Upper lobe of left lung (tissue), 4 donors: ENCODE measurements around the gene IL12RB1.

Source experiments
- EP300 ChIP-seq, 4 donors: sonication (generic); formaldehyde crosslinking; IDR thresholded peaks; one replicate each; pipeline ENCODE4 v1.5.1; 2017; ENCODE audit warnings: antibody characterized with exemption in 4 of 4, control low read depth in 2 of 4
- POLR2A ChIP-seq, 4 donors: fragments of 450-650 bp; IDR thresholded peaks; one replicate each; pipeline ENCODE4 v1.5.1; 2016 to 2017; ENCODE audit warnings: antibody characterized with exemption in 4 of 4, mild to moderate bottlenecking in 2 of 4
- POLR2AphosphoS5 ChIP-seq, 2 donors: sonication (generic); formaldehyde crosslinking; IDR thresholded peaks; one replicate each; pipeline ENCODE4 v1.5.1; 2017; ENCODE audit warnings: antibody characterized with exemption in 2 of 2
- TF ChIP-seq, protein P1 (sequence below), 6 experiments: fragments of 450-650 bp in 4 of 6; fragments of 200-600 bp in 2 of 6; sonication (generic) in 2 of 6; IDR thresholded peaks; one replicate each; pipeline ENCODE4 v1.5.1; 2016 to 2019; ENCODE audit warnings: antibody characterized with exemption in 6 of 6

DNA sequence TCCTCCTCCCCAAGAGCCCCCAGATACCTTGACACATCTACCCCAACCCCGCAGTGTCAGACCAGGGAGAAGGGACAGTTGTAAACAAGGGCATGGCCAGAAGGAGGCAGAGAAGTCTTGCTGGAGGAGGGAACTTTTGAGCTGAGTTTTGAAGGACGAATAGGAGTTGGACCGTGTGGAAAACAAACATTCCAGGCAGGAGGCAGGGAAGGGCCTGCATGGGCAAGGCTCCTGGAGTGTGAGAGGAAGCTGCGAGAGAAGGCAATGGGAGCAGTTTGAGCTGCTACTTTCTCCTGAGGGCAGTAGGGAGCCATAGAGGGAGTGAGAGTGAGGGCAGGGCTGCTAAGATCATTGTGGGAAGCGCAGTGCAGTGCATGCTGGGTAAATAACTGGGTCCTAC lies 23.3 kb downstream of the IL12RB1 start:
- TF ChIP-seq POLR2A (IDR thresholded peaks at IDR 0.05) (no peak), EP300 (IDR thresholded peaks at IDR 0.05) (no peak), POLR2AphosphoS5 (IDR thresholded peaks at IDR 0.05) (no peak)
- TF ChIP-seq, protein P1, sequence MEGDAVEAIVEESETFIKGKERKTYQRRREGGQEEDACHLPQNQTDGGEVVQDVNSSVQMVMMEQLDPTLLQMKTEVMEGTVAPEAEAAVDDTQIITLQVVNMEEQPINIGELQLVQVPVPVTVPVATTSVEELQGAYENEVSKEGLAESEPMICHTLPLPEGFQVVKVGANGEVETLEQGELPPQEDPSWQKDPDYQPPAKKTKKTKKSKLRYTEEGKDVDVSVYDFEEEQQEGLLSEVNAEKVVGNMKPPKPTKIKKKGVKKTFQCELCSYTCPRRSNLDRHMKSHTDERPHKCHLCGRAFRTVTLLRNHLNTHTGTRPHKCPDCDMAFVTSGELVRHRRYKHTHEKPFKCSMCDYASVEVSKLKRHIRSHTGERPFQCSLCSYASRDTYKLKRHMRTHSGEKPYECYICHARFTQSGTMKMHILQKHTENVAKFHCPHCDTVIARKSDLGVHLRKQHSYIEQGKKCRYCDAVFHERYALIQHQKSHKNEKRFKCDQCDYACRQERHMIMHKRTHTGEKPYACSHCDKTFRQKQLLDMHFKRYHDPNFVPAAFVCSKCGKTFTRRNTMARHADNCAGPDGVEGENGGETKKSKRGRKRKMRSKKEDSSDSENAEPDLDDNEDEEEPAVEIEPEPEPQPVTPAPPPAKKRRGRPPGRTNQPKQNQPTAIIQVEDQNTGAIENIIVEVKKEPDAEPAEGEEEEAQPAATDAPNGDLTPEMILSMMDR (IDR thresholded peaks at IDR 0.05): no peak
